ENCODE results near the gene CCDC182. TPM values are rescaled to one million over a fixed set of nuclear protein-coding genes. Genes with fewer than 3 reads are reported as not detected.

CCDC182 gene
- total RNA-seq, result not detected in 2 replicates

- intact Hi-C loops (cut with micrococcal nuclease), result loop anchor here (5.0 to 10.0 kb wide), 2 partner anchors 148 to 390 kb away; no protein-coding TSS in a partner anchor
These were observed at the start of gene CCDC182 for GRCh38 chr17:57745242-57745641. Gene CCDC182 (minus strand): TSS chr17:57745299. CDS start chr17:57745272, 27 bp downstream.

- intact Hi-C loops (cut with micrococcal nuclease), result no loop called here
These were observed 49.7 kb upstream of the CCDC182 start for GRCh38 chr17:57794841-57795240.

GRCh38 chr17:57788725-57789124 lies 43.6 kb upstream of the CCDC182 start:
- intact Hi-C loops (cut with micrococcal nuclease), result no loop called here

GRCh38 chr17:57785022-57785421 lies 39.9 kb upstream of the CCDC182 start:
- intact Hi-C loops (cut with micrococcal nuclease), result no loop called here

DNA sequence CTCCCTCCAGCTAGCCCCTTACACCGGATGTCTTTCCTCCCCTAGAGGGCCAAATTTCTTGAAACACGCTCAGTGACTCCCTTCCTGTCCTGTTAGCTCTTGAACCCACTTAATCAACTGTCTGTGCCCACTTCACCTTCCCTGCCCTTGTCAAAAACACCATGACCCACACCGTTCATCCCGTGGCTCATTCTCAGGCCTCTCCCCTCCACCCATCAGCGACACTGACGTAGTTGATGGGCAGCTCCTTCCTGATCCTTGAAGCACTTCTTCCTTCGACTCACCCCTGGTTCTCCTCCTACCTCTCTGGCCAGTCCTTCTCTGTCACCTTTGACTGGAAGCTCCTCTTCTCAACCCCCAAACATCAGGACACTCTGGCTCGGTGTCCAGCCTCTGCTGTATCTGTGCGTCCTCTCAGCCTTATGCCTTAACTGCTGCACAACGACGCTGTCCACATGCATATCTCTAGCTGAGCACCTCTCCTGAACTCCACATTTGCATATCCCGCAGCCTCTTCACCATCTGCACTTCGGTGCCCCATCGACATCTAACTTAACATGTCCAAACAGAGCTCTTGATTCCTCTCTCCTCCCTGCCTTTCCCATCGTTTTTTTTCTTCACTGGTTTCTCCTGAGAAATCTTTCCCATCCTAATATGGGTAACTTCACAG lies 39.3 kb upstream of the CCDC182 start:
- intact Hi-C loops (cut with micrococcal nuclease), result no loop called here

GRCh38 chr17:57783338-57783742 lies 38.2 kb upstream of the CCDC182 start:
- intact Hi-C loops (cut with micrococcal nuclease), result loop anchor here (1.0 kb wide), 1 partner anchor 652 kb away; no protein-coding TSS in a partner anchor

DNA sequence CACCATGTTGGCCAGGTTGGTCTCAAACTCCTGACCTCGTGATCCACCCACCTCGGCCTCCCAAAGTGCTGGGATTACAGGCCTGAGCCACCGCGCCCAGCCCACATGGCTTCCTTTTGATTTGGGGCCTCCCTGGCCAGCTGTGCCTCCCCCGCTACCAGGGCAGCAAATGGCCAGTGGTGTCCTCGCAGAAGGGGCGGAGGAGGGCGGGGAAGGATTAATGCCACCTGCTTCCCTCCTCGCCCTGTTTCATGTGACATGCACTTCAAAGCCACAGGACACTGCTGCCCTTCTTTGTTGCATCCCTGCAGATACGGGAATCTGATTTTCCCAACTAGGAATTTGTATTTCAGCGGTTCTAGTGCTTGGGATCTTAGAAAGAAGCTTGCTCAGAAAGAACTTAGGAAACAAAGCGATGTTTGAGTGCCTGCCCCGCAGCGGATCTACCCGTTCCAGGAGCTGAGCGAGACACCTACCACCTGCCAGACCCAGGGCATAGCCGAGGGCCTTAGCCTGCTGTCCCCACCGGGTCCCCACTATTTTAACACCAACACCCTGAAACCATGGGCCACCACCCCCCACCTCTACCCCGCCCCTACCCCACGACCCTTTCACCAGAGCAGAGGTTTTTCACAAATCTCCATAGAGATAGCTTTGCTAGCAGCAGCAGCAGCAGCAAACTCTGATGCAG lies 37.7 kb upstream of the CCDC182 start:
- intact Hi-C loops (cut with micrococcal nuclease), result loop anchor here (1.0 kb wide), 1 partner anchor 651 kb away; no protein-coding TSS in a partner anchor

GRCh38 chr17:57782062-57782490 lies 37.0 kb upstream of the CCDC182 start:
- intact Hi-C loops (cut with micrococcal nuclease), result no loop called here

DNA sequence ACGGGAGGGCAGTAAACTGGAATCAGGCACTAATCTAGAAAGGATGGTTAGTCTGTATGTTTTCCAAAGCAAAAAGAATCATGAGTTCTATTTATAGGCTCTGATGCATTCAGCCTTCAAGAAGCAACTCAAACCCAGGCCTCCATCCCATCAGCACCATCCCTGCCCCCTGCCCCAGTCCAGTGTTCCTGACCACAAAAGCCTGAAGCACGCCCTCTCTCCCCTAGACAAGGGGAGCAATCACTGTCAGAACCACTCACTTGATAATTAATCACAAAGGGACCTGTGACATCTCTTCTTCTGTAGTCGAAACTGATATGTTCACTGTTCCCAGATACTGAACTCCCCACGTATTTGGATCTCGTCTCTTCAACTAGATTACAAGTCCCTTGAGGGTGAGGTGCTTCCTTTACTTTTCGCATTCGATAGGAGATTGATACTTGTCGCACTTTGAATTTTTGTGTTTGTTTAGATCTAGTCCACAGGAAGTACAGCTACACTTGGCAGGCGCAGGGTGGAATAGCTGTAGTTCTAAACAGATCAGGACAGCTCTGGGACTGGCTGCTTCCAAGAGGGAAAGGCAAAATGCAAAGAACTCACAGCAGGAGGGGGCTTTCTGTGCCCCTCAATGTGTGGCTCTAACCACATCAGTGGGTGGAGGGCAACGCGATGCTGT lies 36.4 kb upstream of the CCDC182 start:
- intact Hi-C loops (cut with micrococcal nuclease), result no loop called here

- intact Hi-C loops (cut with micrococcal nuclease), result no loop called here
These were observed 34.6 kb upstream of the CCDC182 start for GRCh38 chr17:57779706-57780105.

GRCh38 chr17:57778306-57778705 lies 33.2 kb upstream of the CCDC182 start:
- intact Hi-C loops (cut with micrococcal nuclease), result no loop called here

GRCh38 chr17:57776366-57776765 lies 31.3 kb upstream of the CCDC182 start:
- intact Hi-C loops (cut with micrococcal nuclease), result no loop called here

DNA sequence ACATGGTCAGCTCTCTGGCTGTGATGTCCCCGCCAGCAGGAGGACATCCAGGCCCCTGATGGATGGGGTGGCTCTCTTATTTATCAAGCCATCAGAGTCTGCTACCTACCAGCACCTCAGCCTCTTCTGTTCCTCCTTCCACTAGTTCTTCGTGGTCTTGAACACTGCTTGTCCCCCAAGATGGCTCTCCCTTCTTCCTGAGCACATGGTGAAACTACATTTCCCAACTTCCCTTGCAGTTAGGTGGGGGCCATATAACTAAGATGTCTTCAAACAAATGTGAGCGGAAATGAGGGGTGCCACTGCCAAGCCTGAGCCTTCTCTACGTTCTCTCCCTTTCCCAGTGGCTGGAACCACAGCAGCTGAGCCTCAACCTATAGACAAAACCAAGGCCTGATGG lies 29.8 kb upstream of the CCDC182 start:
- intact Hi-C loops (cut with micrococcal nuclease), result no loop called here

DNA sequence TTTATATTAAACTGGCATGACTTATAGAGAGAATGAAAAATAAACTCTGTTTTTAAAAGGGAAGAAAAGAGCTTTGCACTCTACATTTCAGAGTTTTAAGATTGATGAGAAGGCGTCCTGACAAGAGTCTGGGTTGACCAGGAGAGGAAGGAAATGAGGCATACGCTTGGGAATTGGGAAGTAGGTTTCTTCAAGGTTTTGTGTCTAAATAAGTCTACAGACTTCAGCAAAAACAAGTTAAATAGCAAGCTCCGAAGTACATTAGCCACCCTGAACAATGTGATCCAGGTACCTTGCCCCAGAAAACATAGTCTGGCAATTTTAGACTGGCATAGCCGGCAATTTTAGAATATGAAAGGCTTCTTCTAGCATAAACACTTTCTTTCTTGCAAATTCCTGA lies 28.5 kb upstream of the CCDC182 start:
- intact Hi-C loops (cut with micrococcal nuclease), result no loop called here

DNA sequence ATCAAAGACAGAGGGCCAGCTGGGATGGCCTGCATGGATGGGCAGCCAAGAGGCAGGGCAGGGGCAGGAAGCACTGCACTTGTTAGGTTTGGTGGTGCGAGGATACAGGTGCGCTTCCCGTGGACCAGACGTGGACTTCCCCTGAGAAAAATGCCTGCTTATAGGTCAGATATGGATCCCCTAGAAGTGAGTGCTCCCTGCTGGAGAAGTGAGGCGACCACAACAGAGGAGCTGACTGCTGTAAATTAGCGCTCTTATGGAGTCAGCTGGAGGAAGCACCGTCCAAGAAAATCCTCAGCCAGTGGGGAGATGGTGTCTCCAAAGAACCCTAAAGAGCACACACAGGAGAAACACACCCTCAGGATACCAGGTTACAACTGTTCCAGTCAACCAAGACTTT lies 27.7 kb upstream of the CCDC182 start:
- intact Hi-C loops (cut with micrococcal nuclease), result no loop called here

DNA sequence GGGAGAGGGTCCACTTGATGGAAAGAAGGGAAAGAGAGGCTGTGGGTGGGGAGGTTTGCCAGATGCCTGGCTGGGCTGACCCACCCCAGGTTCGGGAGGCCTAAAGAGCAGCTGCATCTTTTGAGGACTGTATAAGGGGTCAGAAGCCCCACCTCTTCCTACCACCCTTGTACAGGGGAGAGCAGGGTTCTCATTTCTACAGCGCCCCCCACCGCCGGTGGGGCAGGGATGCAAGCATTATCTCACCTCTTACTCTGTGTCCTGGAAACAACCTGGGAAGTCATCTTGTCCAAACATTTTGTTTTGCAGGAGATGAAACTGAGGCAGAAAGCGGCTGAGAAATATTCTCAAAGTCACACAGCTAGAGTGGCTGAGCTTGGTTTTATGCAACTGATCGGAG lies 22.5 kb upstream of the CCDC182 start:
- intact Hi-C loops (cut with micrococcal nuclease), result no loop called here

DNA sequence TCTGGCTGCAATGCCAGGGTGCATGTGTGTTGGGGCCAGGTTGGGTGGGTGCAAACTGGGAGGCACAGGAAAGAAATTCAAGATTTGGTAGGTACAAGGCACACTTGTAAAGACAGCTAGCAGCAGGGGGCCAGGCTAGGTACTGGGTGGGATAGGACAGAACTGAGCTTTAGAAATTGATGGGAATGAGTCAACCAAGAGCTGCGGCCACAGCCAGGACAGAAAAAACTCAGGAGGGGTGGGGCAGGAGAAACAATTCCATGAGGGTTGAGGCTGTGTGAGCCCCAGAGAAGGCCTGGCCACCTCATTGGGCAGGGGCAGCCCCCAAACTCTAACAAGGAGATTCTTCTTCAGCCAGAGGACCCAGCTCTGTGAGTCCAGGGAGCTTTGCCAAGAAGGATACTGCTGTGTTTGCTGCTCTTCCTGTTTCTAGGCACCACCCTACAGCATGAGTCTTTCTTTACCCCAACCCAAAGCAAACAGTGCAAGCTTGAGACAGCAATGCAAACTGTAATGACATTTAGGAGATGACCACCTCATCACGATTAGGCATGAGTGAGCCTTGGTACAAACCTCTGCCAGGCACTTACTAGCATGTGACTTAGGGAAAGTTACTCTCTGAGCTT lies 21.3 kb upstream of the CCDC182 start:
- intact Hi-C loops (cut with micrococcal nuclease), result no loop called here

DNA sequence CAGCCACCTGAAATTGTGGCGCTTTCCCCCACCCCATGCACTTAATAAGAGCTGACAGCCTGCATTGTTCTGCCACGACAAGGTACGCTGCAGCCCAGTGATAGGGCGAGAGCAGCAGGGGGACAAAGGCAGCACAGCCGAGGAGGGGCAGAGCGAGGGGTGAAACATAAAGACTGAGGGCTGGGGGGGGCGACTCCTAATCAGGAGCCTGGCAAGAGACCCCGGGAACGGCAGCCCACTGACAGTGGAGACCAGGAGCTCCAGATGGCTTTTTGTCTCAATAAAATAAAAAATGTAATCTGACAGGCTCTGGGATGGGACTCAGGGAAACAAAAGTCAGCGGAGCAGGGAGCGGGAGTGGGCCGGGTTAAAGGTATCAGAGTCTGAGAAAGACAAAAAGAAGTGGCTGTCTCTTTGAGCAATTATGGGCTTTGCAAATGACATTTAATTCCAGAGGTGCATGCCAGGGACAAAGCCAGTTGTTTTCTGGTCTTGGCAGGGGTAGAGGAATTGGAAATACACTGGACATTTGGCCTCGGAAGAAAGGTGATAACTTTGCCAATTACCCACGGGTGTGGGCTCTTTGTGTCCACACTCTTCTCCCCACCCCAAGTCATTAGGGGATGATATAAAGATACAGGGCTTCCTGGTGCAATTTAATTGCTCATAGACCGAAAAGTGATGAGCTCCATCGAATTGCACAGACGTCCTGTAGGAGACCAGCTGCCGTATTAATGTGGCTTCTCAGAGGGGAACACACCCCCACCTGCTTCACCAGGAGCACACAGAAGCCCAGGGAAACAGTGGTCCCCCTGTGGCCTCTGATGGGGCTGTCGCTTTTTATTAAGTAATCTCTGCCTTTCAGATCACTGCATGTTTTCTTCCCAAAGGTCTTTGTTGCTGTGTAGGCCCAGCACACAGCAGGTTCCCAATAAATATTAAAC lies 17.6 kb upstream of the CCDC182 start:
- intact Hi-C loops (cut with micrococcal nuclease), result no loop called here

- intact Hi-C loops (cut with micrococcal nuclease), result no loop called here
These were observed 16.8 kb upstream of the CCDC182 start for GRCh38 chr17:57761887-57762286.

DNA sequence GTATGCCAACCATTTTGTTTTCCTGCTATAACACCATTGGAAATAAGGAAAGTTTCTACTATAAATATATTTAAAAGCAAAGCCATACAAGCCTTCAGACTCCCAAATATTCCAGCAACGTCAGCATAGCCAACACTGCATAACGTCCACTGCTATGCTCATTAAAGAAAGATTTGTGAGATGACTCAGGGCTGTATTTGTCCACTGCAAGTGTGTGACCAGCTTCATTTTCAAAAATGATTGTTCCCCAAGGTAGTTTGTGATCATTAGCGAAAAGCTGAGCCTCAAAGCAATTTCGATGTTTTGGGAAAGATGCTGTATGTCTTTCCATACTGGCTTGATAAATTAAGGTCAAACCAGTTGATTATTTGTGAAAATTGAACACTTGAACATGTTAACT lies 14.9 kb upstream of the CCDC182 start:
- intact Hi-C loops (cut with micrococcal nuclease), result no loop called here

- intact Hi-C loops (cut with micrococcal nuclease), result no loop called here
These were observed 13.6 kb upstream of the CCDC182 start for GRCh38 chr17:57758654-57759053.

Measured in T-helper 2 cell treated with Interferon-gamma antibody and Interleukin-4, amounts not matched to agents 100 ng/mL and 5 ng/mL, for 36 hours (primary cell).